Mucosa of descending colon (tissue), 3 donors: ENCODE results near the gene PLAU. TPM values are rescaled to one million over a fixed set of nuclear protein-coding genes. Genes with fewer than 3 reads are reported as not detected.

ENCODE experiments used
- ATAC-seq: fragments of 200-7000 bp; cut with Tn5 transposase; one replicate; pipeline ENCODE4 v1.9.1; 2020; ENCODE audit warnings: mild to moderate bottlenecking, moderate library complexity
- DNase-seq, 3 donors: peaks; one replicate each; pipeline ENCODE4 v3.0.0-alpha.2; 2020
- H3K36me3 ChIP-seq: fragments of 200-600 bp; one replicate; pipeline ENCODE4 v1.8.0; 2021; ENCODE audit warnings: low read depth, mild to moderate bottlenecking
- H3K4me1 ChIP-seq: fragments of 200-600 bp; one replicate; pipeline ENCODE4 v1.8.0; 2021; ENCODE audit warnings: low read depth, mild to moderate bottlenecking
- H3K4me3 ChIP-seq: fragments of 200-600 bp; one replicate; pipeline ENCODE4 v1.8.0; 2021; ENCODE audit warnings: mild to moderate bottlenecking
- H3K9me3 ChIP-seq: fragments of 200-600 bp; one replicate; pipeline ENCODE4 v1.8.0; 2021; ENCODE audit warnings: mild to moderate bottlenecking
- CTCF ChIP-seq: fragments of 200-600 bp; IDR thresholded peaks from one replicate; pipeline ENCODE4 v1.8.0; 2022; ENCODE audit warnings: antibody characterized with exemption, mild to moderate bottlenecking
- intact Hi-C, 2 donors: fragments of 100-400 bp; cut with DNase I in 1 of 2; cut with micrococcal nuclease in 1 of 2; formaldehyde crosslinking; loops; one replicate each; pipeline versions ENCODE4 v1.11.0 to v1.11.1; 2022; cut with DNase I, micrococcal nuclease
- long read RNA-seq, 2 donors: library from polyadenylated mRNA; unstranded; transcript quantifications; one replicate each; pipeline ENCODE4 v2.0.0, GENCODE V29; 2019 to 2021
- total RNA-seq, 3 donors: library from RNA; stranded (reverse); fragmentation: NEBNext Ultra II Directional in 2 of 3; extraction: Animal tissue kit (Norgen Biotek cat#: 25700) in 2 of 3; gene quantifications; one replicate each; pipeline versions ENCODE4 v1.2.1 to v1.2.4, GENCODE V29; 2021 to 2023
- donor health status: DM: no; HTN: no; CAD: no; lungs with moderate emphysema.
- donor health status: DM: no; HTN: no; CAD: no.
- donor health status: DM: no; HTN: yes; CAD: no.

PLAU gene
- 10 to 100 TPM in 1 of 3 donors, 1 to 10 TPM in 2; 4.6 to 10.3 (median 5.8) TPM for total RNA-seq
- long read RNA-seq, donor 1, partial matches to known transcripts, result 2 of 7 reads
- long read RNA-seq, donor 1, other reads (novel, unspliced or antisense), result 1 of 7 reads
- long read RNA-seq, donor 2, partial matches to known transcripts, result 2 of 7 reads
- long read RNA-seq, donor 2, other reads (novel, unspliced or antisense), result 1 of 7 reads

GRCh38 chr10:73910764-73911552 is at the start of gene PLAU:
PLAU (plus strand) TSS chr10:73911132; CDS start chr10:73911556, 424 bp downstream.
- H3K36me3 ChIP-seq, result no peaks in the 10 kb centered on the region

GRCh38 chr10:73862011-73862410 is 48.9 kb upstream of the PLAU start:
- ATAC-seq, result no peak
- Histone ChIP-seq H3K4me3 (no peak overlapping the region), H3K9me3 (no peaks in the 10 kb centered on the region), H3K36me3 (peaks cover 5% of the 10 kb centered on the region), H3K4me1 (peaks cover 21% of the 10 kb centered on the region)
- TF ChIP-seq CTCF, result no peak
- intact Hi-C loops, result no loop called here
- no peak for DNase-seq

More at GRCh38 chr10:73910764-73911552, at the start of gene PLAU:
- intact Hi-C loops, result no loop called here
- TF ChIP-seq CTCF, result no peak
- H3K4me3 ChIP-seq, result peak within 1 kb of the TSS; percentile 9
- peak; percentile 58 to 73 (median 70) for DNase-seq
- ATAC-seq, result peak; percentile 53
- H3K4me1 ChIP-seq, result peaks cover 29% of the 10 kb centered on the region
- H3K9me3 ChIP-seq, result no peaks in the 10 kb centered on the region

- ATAC-seq, result no peak
- H3K36me3 ChIP-seq, result peaks cover 5% of the 10 kb centered on the region
- no peak for TF ChIP-seq CTCF
- intact Hi-C loops, result no loop called here
- no peaks in the 10 kb centered on the region for H3K9me3 ChIP-seq
- no peak for DNase-seq
- H3K4me1 ChIP-seq, result peaks cover 24% of the 10 kb centered on the region
- no peak overlapping the region for H3K4me3 ChIP-seq
These were observed 47.7 kb upstream of the PLAU start for GRCh38 chr10:73863039-73863817.

GRCh38 chr10:73864229-73864628 is 46.7 kb upstream of the PLAU start:
- intact Hi-C loops, result no loop called here
- no peak for DNase-seq
- H3K9me3 ChIP-seq, result no peaks in the 10 kb centered on the region
- no peak for ATAC-seq
- TF ChIP-seq CTCF, result no peak
- H3K4me1 ChIP-seq, result peaks cover 28% of the 10 kb centered on the region
- no peak overlapping the region for H3K4me3 ChIP-seq
- peaks cover 5% of the 10 kb centered on the region for H3K36me3 ChIP-seq

- Histone ChIP-seq H3K9me3 (no peaks in the 10 kb centered on the region), H3K4me3 (no peak overlapping the region), H3K4me1 (peaks cover 28% of the 10 kb centered on the region), H3K36me3 (peaks cover 5% of the 10 kb centered on the region)
- DNase-seq (no peak), ATAC-seq (no peak)
- TF ChIP-seq CTCF, result no peak
- intact Hi-C loops, result no loop called here
These were observed 45.8 kb upstream of the PLAU start for GRCh38 chr10:73865107-73865458.
